Embryonic facial prominence (tissue), 1 donor: ENCODE results near the gene TULP4.
"Not testable (repeated sequence)": the region's sequence is repeated elsewhere in the genome, so short reads cannot be mapped to it uniquely, and the experiment has no call there.

Source experiments
- DNase-seq: peaks from one replicate; pipeline ENCODE4 v3.0.0-alpha.2; 2016; ENCODE audit errors: extremely low spot score

The TULP4 gene

GRCh38 chr6:158328952-158329351, 16.7 kb downstream of the TULP4 start:
- DNase-seq, result no peak

GRCh38 chr6:158329531-158329930, 17.3 kb downstream of the TULP4 start:
- no peak for DNase-seq

GRCh38 chr6:158330016-158330415, 17.8 kb downstream of the TULP4 start:
- no peak for DNase-seq

- DNase-seq, result no peak
These were observed 20.0 kb downstream of the TULP4 start for GRCh38 chr6:158332237-158332636.

- no peak for DNase-seq
These were observed 20.8 kb downstream of the TULP4 start for GRCh38 chr6:158333094-158333493.

GRCh38 chr6:158334534-158334933, 22.3 kb downstream of the TULP4 start:
- DNase-seq, result no peak

- no peak for DNase-seq
These were observed 25.1 kb downstream of the TULP4 start for GRCh38 chr6:158337332-158337731.

- no peak for DNase-seq
These were observed 26.2 kb downstream of the TULP4 start for GRCh38 chr6:158338311-158339112.

- not testable (repeated sequence) for DNase-seq
These were observed 26.9 kb downstream of the TULP4 start for GRCh38 chr6:158339197-158339596.

- DNase-seq, result no peak
These were observed 28.0 kb downstream of the TULP4 start for GRCh38 chr6:158340252-158340651.

GRCh38 chr6:158344534-158344933, 32.3 kb downstream of the TULP4 start:
- DNase-seq, result no peak

- DNase-seq, result not testable (repeated sequence)
These were observed 33.2 kb downstream of the TULP4 start for GRCh38 chr6:158345444-158345843.

- no peak for DNase-seq
These were observed 35.1 kb downstream of the TULP4 start for GRCh38 chr6:158347335-158347734.

GRCh38 chr6:158348737-158349504, 36.7 kb downstream of the TULP4 start:
- not testable (repeated sequence) for DNase-seq

- not testable (repeated sequence) for DNase-seq
These were observed 37.4 kb downstream of the TULP4 start for GRCh38 chr6:158349505-158350275.

GRCh38 chr6:158350731-158351130, 38.5 kb downstream of the TULP4 start:
- DNase-seq, result not testable (repeated sequence)

GRCh38 chr6:158353883-158354877, 41.9 kb downstream of the TULP4 start:
- DNase-seq, result no peak

GRCh38 chr6:158356586-158357546, 44.6 kb downstream of the TULP4 start:
- no peak for DNase-seq

GRCh38 chr6:158357570-158358216, 45.4 kb downstream of the TULP4 start:
- no peak for DNase-seq
